Esophagus (tissue), 2 donors: Measurements from ENCODE around the gene NBPF4. TPM values are rescaled to one million over a fixed set of nuclear protein-coding genes. Genes with fewer than 3 reads are reported as not detected.

ENCODE experiments used
- H3K27ac ChIP-seq, 2 donors: one replicate each; pipeline ENCODE4 v1.5.1; 2013; ENCODE audit warnings: low read depth in 2 of 2, mild to moderate bottlenecking in 2 of 2, inconsistent platforms in 1 of 2, low read length in 1 of 2, moderate library complexity in 1 of 2
- H3K27me3 ChIP-seq, 2 donors: one replicate each; pipeline ENCODE4 v1.6.1; 2013; ENCODE audit warnings: low read length in 2 of 2, control low read depth in 1 of 2, mild to moderate bottlenecking in 1 of 2; ENCODE audit not compliant: insufficient read depth in 2 of 2, control insufficient read depth in 1 of 2
- H3K36me3 ChIP-seq, 2 donors: one replicate each; pipeline ENCODE4 v1.6.1; 2013; ENCODE audit warnings: low read length in 1 of 2; ENCODE audit not compliant: control insufficient read depth in 2 of 2, insufficient read depth in 2 of 2
- H3K4me1 ChIP-seq, 2 donors: one replicate each; pipeline ENCODE4 v1.6.1; 2013; ENCODE audit warnings: low read length in 1 of 2; ENCODE audit not compliant: control insufficient read depth in 2 of 2, insufficient read depth in 2 of 2
- H3K4me3 ChIP-seq, 2 donors: one replicate each; pipeline ENCODE4 v1.5.1; 2013; ENCODE audit warnings: low read length in 2 of 2, mild to moderate bottlenecking in 2 of 2, low read depth in 1 of 2, moderate library complexity in 1 of 2
- H3K9me3 ChIP-seq, 2 donors: one replicate each; pipeline ENCODE4 v1.6.1; 2013; ENCODE audit warnings: mild to moderate bottlenecking in 2 of 2, low read depth in 1 of 2, low read length in 1 of 2, moderate library complexity in 1 of 2; ENCODE audit not compliant: control insufficient read depth in 2 of 2, insufficient read depth in 1 of 2
- WGBS, 2 donors: extraction: QIAGEN DNeasy Blood & Tissue Kit; methylation state at CpG; one replicate each; pipeline ENCODE4 v1.1.7; 2013; 5-methylcytosine and 5-hydroxymethylcytosine counted together
- polyA plus RNA-seq, 2 donors: library from polyadenylated mRNA; stranded (reverse); fragments of 200-250 nt; gene quantifications; one replicate each; pipeline ENCODE4 v1.2.3, GENCODE V29; 2013
- donor health status: healthy with polysubstance abuse.
- donor health status: Bipolar disorder and iron deficiency.

The NBPF4 gene
- polyA plus RNA-seq, 2 donors, result 0.02 TPM; not detected in 1

DNA sequence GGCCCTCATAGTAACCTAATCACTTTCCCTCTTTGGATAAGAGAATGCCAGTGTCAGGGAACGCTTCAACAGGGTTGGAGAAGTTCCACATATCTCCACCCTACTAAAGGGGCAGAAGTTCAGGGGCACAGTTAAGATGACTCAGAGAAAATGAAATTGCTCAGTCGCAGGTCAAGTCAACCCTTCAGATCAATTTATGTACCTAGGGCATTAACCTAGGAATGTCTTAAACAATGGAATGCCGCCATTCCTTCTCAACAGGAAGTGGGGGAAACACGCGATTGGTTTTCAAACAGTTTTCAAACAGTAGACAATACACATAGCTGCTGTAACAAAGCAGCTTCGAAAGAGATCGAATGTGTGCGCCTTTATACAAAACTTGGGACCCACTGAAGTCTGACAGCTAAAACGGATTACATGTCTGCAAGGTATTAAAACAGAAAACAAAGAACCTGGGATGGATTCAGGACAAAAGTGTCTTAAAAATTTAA lies 44.6 kb downstream of the NBPF4 start:
- H3K27me3 ChIP-seq, result no peaks in the 10 kb centered on the region
- H3K36me3 ChIP-seq, result no peaks in the 10 kb centered on the region
- peaks cover 0 to 2% of the 10 kb centered on the region in 2 donors for H3K4me1 ChIP-seq
- peak overlapping the region; percentile 86 to 92 for H3K27ac ChIP-seq
- WGBS, 2 donors, result 3 to 5% methylated on average over 9 of the region's 9 CpGs
- H3K9me3 ChIP-seq, result peaks cover 0 to 3% of the 10 kb centered on the region in 2 donors
- peak overlapping the region; percentile 86 to 99 for H3K4me3 ChIP-seq

DNA sequence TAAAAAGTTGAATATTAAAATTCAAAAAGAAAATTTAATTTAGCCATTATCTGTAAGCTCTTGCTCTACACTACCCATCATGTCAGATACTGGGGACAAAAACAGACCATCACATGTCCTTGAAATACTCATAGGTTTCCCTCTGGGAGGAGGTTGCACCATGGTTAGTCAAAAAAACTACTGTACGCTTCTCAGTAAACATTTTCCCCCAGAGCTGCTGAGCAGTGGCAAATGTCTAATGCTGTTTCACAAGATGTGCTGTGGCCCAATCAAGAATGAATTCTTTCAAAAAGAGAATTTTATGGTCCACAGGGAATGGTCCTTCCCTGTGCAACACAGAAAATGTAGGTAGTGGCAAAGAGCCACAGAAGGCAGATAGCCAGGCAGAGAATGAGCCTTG lies 49.8 kb downstream of the NBPF4 start:
- Histone ChIP-seq H3K4me1 (peaks cover 0 to 2% of the 10 kb centered on the region in 2 donors), H3K27me3 (no peaks in the 10 kb centered on the region), H3K27ac (no peak overlapping the region), H3K9me3 (peaks cover 0 to 3% of the 10 kb centered on the region in 2 donors), H3K4me3 (no peak overlapping the region), H3K36me3 (peaks cover 0 to 6% of the 10 kb centered on the region in 2 donors)
- 100% methylated on average over 1 of the region's 1 CpG for WGBS, 2 donors

GRCh38 chr1:108193333-108193732 lies 50.5 kb downstream of the NBPF4 start:
- Histone ChIP-seq H3K36me3 (peaks cover 2 to 6% of the 10 kb centered on the region in 2 donors), H3K9me3 (peaks cover 0 to 3% of the 10 kb centered on the region in 2 donors), H3K27me3 (no peaks in the 10 kb centered on the region), H3K27ac (no peak overlapping the region), H3K4me1 (no peaks in the 10 kb centered on the region), H3K4me3 (no peak overlapping the region)
- 95% methylated on average over 1 of the region's 1 CpG for WGBS, 2 donors

- Histone ChIP-seq H3K27me3 (no peaks in the 10 kb centered on the region), H3K9me3 (peaks cover 0 to 3% of the 10 kb centered on the region in 2 donors), H3K4me1 (no peaks in the 10 kb centered on the region), H3K4me3 (no peak overlapping the region), H3K36me3 (peaks cover 2 to 6% of the 10 kb centered on the region in 2 donors), H3K27ac (no peak overlapping the region)
- 97 to 98% methylated on average over 28 of the region's 28 CpGs for WGBS, 2 donors
Observed at GRCh38 chr1:108192581-108192980, 51.3 kb downstream of the NBPF4 start.

DNA sequence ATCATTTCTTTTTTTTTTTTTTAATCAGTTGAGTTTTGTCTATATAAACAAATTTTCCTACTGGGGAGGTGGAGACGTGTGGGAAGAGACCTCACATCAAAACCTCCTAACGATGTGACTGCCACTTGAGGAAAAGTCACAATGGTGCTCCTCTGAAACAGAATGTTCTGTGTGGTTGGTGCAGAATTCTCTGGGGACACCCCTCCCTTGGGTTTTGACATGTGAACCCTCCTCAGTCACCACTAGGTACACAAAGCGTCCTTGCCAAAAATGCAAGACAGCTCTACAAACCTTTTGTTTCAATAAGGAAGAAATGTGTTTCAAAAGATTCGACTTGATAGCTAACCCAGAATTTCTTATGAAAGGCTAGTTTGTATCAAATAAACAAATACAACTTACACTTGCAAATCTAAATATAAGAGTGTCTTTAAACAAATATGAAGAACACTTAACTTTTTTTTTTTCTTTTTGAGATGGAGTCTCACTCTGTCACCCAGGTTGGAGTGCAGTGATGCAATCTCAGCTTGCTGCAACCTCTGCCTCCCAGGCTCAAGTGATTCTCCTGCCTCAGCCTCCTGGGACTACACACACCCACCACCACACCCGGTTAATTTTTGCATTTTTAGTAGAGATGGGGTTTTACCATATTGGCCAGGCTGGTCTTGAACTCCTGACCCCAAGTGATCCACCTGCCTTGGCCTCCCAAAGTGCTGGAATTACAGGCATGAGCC lies 53.0 kb downstream of the NBPF4 start:
- Histone ChIP-seq H3K4me1 (no peaks in the 10 kb centered on the region), H3K27ac (no peak overlapping the region), H3K27me3 (no peaks in the 10 kb centered on the region), H3K9me3 (peaks cover 0 to 3% of the 10 kb centered on the region in 2 donors), H3K4me3 (no peak overlapping the region), H3K36me3 (peaks cover 2 to 6% of the 10 kb centered on the region in 2 donors)
- WGBS, 2 donors, result 86 to 90% methylated on average over 5 of the region's 5 CpGs

DNA sequence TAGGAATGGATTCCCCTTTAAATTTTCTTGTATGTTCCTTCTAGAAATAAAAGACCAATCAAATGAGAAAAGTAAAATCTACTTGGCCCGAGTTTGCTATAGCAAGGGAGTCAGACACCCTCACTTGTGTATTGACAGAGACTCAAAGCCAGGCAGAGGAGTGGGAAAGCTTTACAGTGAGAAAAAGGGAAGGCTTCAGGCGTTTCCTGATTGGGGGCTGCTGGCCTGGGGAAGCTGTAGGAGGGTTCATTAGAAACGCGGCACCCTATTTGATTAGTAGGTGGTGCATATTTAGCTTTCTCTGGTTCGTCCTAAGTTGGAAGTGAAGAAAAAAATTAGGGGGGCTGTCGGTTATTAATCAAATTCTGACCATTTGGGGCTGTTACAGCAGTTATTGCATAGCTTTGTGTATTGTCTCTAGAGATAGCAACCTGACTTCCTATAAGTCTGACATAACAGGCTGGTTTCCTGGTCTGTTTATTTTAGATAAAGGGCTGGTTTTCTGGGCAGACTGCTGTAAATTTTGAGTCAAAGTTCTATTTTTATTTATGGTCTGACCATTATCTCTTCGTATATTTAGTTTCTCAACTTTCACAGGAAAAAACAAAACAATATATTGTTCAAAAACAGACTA lies 53.8 kb downstream of the NBPF4 start:
- 86 to 91% methylated on average over 7 of the region's 7 CpGs for WGBS, 2 donors
- Histone ChIP-seq H3K36me3 (peaks cover 2 to 6% of the 10 kb centered on the region in 2 donors), H3K27me3 (no peaks in the 10 kb centered on the region), H3K9me3 (peaks cover 0 to 3% of the 10 kb centered on the region in 2 donors), H3K4me3 (no peak overlapping the region), H3K27ac (no peak overlapping the region), H3K4me1 (no peaks in the 10 kb centered on the region)

GRCh38 chr1:108188801-108189200 lies 55.1 kb downstream of the NBPF4 start:
- Histone ChIP-seq H3K36me3 (peaks cover 2 to 6% of the 10 kb centered on the region in 2 donors), H3K27me3 (no peaks in the 10 kb centered on the region), H3K9me3 (peaks cover 0 to 3% of the 10 kb centered on the region in 2 donors), H3K27ac (no peak overlapping the region), H3K4me3 (no peak overlapping the region), H3K4me1 (no peaks in the 10 kb centered on the region)
- 92 to 93% methylated on average over 1 of the region's 1 CpG for WGBS, 2 donors

DNA sequence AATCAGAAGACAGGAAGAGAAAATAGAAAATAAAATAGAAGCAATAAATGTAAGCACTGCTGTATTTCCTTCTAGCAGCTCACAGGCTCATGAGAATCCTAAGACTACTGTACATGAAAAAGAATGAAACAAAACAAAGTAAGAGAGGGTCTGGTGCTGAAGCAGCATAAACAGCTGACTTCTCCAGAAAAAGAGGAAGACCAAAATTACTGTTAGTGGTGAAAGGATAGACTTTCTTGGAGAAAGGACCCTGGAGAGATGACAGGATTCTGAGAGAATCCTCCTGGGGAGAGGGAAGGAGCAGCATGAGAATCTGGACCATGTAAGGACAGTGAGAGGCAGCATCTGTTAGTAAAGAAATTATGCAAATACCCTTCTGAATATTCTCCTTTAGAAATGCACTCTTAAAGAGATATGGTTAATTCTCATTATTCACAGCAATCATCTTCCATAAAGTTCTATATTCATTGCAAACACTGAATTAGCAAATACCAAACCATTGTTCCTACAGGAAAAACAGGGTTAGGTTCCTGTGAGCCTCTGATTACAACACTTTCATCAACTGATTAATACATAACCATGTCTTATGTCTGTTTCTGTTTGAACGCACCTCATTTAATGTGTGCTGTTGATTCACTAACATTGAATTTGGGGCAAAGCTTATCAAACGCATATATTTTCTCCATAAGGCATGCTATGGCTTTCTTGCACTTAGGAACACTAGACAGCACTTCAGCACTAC lies 60.7 kb downstream of the NBPF4 start:
- Histone ChIP-seq H3K27me3 (no peaks in the 10 kb centered on the region), H3K4me3 (no peak overlapping the region), H3K27ac (no peak overlapping the region), H3K4me1 (no peaks in the 10 kb centered on the region), H3K9me3 (no peaks in the 10 kb centered on the region), H3K36me3 (no peaks in the 10 kb centered on the region)
- 48 to 50% methylated on average over 2 of the region's 2 CpGs for WGBS, 2 donors

GRCh38 chr1:108179018-108179417 lies 64.9 kb downstream of the NBPF4 start:
- Histone ChIP-seq H3K4me3 (no peak overlapping the region), H3K36me3 (peaks cover 0 to 6% of the 10 kb centered on the region in 2 donors), H3K27ac (no peak overlapping the region), H3K4me1 (no peaks in the 10 kb centered on the region), H3K9me3 (peaks cover 0 to 6% of the 10 kb centered on the region in 2 donors), H3K27me3 (no peaks in the 10 kb centered on the region)
- 88 to 94% methylated on average over 1 of the region's 1 CpG for WGBS, 2 donors
